Glomerular visceral epithelial cell (primary cell): Measurements from ENCODE around the gene SLC9A3.
"Not testable (repeated sequence)": the region's sequence is repeated elsewhere in the genome, so short reads cannot be mapped to it uniquely, and the experiment has no call there.

Experiments used
- DNase-seq: peaks from one replicate; pipeline ENCODE4 v3.0.0-alpha.2; 2016; ENCODE audit errors: extremely low spot score

SLC9A3 gene

GRCh38 chr5:474840-475661, 49.2 kb downstream of the SLC9A3 start:
- DNase-seq = no peak

GRCh38 chr5:474232-474839, 49.9 kb downstream of the SLC9A3 start:
- not testable (repeated sequence) for DNase-seq

GRCh38 chr5:473551-474192, 50.6 kb downstream of the SLC9A3 start:
- DNase-seq = peak; percentile 64

GRCh38 chr5:472656-473550, 51.3 kb downstream of the SLC9A3 start:
- peak; percentile 92 for DNase-seq

- peak; percentile 36 for DNase-seq
Measured at GRCh38 chr5:472076-472655, 52.1 kb downstream of the SLC9A3 start.

GRCh38 chr5:471750-472058, 52.5 kb downstream of the SLC9A3 start:
- DNase-seq = no peak

- DNase-seq = no peak
Measured at GRCh38 chr5:470961-471749, 53.1 kb downstream of the SLC9A3 start.

GRCh38 chr5:469752-470483, 54.3 kb downstream of the SLC9A3 start:
- DNase-seq = no peak

- DNase-seq = no peak
Measured at GRCh38 chr5:468401-468800, 55.8 kb downstream of the SLC9A3 start.

GRCh38 chr5:466661-467310, 57.5 kb downstream of the SLC9A3 start:
- DNase-seq = no peak

- DNase-seq = no peak
Measured at GRCh38 chr5:465591-466403, 58.5 kb downstream of the SLC9A3 start.

GRCh38 chr5:464843-465590, 59.2 kb downstream of the SLC9A3 start:
- DNase-seq = no peak

- no peak for DNase-seq
Measured at GRCh38 chr5:464446-464842, 59.8 kb downstream of the SLC9A3 start.

GRCh38 chr5:463952-464351, 60.3 kb downstream of the SLC9A3 start:
- DNase-seq = no peak

GRCh38 chr5:463301-463700, 60.9 kb downstream of the SLC9A3 start:
- DNase-seq = no peak

GRCh38 chr5:462051-462481, 62.2 kb downstream of the SLC9A3 start:
- DNase-seq = no peak

GRCh38 chr5:460273-460625, 64.0 kb downstream of the SLC9A3 start:
- no peak for DNase-seq
